CD1c-positive myeloid dendritic cell (primary cell): Measurements from ENCODE around the gene MYOM3.
A peak's percentile ranks its signal among the peaks of the same experiment; 100 is the strongest.

Experiments
- DNase-seq: peaks from one replicate; pipeline ENCODE4 v3.0.0-alpha.2; 2016; ENCODE audit errors: extremely low spot score

The MYOM3 gene

DNA sequence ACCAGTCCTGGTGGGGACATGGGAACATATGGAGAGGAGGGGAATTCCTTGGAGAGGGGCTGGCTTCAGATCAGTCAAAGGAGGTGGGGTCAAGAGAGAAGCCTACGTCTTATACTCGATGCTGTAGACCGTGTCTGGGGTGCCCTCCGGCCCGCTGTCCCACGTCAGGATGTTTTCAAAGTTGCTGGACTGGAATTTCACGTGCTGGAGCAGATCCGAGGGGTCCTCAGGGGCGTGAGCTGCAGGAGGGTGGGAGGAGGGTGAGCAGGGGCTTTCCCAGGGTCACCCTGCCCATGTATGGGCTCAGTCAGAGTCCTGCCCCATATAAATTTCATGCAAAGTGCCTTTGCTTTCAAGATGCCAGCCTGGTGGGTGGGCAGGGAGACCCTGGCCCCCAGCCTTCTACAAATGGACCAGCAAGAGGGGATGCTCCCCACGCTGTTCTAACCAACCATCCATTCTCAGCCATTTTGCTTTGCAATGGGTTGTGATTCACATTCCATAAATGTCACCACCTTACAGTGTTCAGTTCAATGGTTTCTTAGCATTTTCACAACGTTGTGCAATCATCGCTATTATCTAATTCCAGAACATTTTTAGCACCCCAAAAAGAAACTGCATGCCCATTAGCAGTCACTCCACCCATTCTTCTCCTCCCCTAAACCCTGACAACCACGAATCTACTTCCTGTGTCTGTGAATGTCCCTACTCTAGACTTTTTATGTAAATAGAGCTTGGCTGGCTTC is 26.7 kb upstream of the MYOM3 start:
- no peak for DNase-seq

DNA sequence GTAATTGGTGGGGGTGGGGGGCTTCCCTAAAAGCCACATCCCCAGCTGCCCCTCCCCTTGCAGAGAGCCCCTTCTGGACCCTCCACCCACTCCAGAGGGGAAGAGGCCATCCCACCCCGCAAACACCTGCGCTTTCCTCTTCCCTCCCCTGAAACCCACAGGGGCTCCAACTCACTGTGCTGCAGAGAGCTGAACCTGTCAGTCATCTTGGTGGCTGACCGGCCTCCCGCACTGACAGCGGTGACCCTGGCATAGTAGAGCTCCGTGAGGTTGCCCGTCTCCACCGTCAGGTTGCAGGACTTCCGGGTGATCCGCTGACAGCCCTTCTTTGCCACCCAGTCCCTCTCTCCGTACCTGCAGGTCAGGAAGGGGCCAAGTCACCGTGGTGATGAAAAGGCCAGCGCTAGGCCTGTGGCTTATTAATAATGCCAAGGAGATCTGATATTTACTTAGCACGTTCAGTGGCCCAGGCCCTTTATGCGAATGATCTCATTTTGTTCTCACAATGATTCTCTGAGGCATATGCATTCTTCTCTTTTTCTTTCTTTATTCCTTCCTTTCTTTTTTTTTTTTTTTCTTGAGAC is 25.1 kb upstream of the MYOM3 start:
- no peak for DNase-seq

DNA sequence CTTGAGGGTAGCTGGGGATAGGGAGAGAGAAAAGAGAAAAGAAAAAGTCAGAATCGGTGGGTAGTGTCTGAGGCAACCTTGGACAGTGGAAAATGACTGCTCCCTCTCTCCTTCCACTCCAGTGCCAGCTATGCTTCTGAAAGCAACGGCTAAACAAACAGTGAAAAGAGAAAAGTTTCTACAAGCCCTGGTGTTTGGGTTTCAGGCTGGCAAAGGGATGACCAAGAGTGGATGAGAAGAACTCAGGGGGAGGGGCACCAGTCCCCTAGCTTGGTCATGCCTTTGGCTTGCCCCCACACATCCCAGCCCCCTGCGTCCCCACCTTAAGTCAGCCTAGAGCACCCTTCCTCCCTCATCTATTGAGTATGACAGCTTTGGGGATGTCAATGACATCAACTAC is 22.4 kb upstream of the MYOM3 start:
- no peak for DNase-seq

DNA sequence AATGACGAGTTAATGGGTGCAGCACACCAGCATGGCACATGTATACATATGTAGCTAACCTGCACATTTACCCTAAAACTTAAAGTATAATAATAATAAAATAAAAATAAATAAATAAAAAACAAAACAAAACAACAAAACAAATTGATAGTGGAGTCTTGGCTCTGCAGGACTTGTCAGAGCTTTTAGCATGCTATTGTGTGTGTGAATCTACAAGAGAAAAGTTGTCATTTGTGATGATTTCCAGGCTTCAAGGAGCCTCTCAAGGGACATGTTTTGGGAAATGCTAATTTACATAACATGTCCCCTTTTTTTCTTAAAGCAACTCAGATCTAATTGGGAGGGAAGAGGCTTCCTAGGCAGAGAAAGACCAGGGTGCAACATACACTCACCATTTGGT is 21.9 kb upstream of the MYOM3 start:
- DNase-seq, result no peak

DNA sequence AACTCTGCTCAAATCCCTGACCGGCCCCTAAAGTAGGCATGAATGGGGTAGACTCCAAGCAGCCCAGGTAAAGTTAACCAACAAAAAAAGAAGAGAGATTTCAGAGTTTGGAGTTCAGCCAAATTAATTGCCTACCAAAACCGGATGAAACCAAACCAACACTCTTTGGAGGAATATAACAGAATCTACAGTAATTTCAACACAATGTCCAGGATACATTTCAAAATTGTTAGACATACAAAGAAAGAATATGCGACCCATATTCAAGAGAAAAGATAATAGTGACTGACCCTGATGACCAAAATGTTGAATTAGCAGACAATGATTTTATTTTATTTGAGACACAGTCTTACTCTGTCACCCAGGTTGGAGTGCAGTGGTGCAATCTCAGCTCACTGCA is 18.4 kb upstream of the MYOM3 start:
- no peak for DNase-seq

DNA sequence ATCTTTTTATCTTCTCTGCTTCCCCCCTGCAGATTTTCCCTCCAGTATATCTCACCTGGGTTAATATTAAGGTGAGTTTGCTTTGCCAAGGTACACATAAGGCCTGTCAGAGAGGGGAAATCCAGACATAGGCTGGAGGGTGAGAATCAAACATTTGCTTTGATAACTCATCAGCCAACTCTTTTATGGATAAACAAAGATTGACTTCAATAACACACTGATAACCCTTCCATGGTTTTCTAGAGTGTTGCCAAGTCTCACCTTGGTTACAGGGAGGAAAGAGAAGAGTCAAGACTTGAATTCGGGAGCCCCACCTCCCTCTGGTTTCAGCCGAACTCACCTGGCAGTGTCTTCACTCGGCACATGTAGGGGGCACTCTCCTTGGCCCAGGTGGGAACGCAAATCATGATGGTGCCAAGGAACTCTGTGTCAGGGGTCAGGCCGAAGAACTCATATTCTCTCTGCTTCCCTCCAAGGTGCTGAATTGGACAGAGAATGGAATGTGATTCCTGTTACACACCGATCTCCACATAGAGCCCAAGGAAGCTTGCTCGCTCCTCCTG is 15.9 kb upstream of the MYOM3 start:
- no peak for DNase-seq

DNA sequence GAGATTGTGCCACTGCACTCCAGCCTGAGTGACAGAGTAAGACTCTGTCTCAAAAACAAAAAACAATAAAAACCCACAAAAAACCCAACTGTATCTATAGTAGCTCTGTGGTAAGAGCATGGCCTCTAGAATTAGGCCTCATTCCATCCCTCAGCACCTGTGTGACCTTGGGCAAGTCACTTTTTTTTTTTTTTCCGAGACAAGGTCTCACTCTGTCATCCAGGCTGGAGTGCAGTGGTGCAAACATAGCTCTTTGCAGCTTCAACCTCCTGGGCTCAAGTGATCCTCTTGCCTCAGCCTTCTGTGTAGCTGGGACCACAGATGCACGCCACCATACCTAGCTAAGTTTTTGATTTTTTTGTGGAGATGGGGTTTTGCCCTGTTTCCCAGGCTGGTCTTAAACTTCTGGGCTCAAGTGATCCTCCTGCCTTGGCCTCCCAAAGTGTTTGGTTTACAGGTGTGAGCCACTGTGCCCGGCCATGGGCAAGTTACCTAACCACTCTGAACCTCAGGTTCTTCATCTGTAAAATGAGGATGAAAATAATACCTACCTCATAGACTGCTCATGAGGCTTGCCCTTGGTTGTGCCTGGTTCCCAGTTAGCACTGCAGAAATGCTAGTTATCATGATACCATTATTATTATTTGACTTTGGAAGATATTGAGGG is 15.3 kb upstream of the MYOM3 start:
- no peak for DNase-seq

DNA sequence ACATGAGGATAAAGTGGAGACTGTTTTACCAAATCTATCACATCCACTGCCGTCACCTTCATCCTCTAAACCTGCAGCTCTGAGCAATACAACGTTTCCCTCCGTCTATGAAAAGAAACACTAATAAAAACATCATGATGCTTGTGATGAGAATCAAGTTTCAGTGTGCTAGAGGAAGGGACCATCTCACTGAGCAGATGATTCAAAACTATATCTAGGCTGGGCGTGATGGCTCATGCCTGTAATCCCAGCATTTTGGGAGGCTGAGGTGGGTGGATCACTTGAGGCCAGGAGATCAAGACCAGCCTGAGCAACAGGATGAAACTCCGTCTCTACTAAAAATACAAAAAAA is 14.7 kb upstream of the MYOM3 start:
- DNase-seq, result no peak

DNA sequence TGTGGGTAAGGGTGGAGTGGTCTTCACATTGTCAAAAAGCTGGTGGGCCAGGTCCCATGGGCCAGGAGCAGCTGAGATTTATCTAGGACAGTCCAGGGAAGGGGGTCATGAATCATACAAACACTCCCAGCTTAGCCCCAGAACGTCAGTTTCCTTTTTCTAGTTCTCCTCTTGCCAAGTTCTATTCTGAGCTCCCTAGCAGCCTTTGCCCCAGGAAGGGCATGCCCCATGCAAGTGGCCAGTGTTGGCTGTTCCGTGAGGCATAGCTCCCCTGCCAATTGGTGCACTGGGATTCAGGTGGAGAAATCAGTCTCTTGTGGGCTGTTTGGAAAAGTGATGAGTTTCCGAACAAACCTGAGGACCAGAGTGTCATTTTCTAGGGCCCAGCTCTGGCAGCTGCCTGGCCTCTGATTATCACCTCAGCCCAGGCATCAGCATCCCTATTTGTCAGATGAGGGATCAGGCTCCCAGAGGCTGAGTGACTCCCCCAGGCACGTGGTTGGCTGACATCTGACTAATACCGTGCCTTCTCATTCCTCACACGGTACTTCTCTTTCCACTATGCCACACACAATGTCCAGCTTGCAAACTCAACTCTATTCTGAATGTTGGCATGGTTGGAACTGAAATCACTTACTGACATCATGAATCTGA is 14.2 kb upstream of the MYOM3 start:
- peak; percentile 45 for DNase-seq

DNA sequence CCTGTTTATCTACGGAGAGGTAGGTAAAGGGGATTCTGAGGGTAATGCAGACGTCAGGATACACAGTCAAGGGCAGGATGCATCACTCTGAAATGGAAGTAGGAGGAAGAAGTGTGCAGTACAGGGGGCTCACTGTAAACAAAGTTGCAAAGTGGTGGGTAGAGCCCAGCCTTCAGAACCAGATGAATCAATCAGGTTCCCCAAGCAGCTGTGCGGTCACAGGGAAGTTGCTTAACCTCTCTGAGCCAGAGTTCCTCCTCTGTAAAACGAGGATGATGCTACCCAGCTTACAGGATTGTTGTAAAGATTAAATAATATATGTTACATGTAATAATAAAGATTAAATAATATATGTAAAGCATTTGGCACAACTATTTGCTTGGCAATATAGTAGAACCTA is 13.5 kb upstream of the MYOM3 start:
- peak; percentile 20 for DNase-seq

DNA sequence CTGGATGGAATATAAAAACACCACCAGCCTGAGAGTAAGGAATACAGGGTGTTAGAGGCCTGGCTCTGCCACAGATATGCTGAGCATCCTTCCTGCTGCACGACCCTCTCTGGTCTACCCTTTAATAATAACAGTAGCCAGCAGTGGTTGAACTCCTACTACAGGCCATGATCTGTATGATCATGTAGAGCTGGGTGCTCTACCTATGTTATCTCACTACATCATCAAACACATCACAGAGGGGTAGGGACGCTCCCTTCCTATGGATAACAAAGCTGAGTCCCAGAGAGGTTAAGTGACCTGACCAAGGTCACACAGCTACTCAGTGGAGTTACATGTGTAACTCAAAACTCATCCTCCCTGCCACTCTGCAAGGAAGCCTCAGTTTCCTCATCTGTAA is 13.0 kb upstream of the MYOM3 start:
- no peak for DNase-seq

DNA sequence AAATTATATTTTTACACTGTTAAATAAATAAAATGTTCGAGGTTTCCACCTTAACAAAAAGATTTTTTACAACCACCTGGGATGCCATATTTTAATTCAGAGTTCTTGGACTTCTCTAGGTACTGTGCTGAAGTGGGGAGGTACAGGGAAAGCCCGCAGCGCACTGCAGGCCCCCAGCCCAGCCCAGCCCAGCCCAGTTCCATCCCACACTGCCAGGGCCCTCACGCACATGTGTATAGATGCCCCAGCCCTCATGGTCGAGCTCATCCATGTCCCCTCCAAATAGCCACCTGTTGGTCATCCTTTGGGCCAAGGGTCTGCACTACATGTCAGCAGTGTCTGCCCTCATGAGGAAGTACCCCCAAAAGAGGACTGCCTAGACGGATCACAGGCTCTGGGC is 11.7 kb upstream of the MYOM3 start:
- no peak for DNase-seq

DNA sequence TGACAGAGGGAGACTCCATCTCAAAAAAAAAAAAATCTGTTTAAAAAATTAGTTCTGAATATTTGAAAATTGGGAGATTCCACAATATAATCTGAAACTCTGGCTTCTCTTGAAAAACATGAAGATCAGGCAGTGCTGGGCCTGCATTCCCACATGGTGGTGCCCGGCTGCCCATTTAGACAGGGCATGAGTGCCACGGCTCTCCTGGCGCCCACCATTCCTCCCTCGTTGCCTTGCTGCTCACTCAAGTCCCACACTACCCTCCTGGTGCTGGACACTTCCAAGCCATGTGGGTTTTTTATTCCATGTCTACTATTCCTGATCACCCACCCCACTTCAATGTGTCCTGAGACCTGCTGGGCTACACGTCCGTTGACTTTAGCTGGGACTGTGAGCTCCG is 10.8 kb upstream of the MYOM3 start:
- DNase-seq, result no peak

DNA sequence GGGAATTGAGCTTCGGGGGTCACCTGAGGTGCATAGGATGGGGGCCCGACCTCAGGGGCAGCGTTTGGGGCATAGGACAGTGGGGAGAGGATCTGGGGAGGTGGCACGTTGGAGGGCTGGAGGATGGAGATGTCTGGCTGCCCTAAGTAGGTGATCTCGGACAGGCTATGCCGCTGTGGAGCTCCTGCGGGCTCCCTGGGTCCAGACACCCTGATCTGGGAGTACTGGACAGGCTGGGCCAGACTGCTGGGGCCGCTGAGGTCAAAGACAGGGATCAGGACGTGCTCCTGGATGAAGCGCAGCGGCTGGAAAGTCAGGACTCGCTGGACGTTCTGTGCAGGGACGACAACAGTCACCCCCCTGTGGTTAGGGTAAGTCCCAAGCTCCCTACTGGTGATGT is 9.5 kb upstream of the MYOM3 start:
- DNase-seq, result no peak

DNA sequence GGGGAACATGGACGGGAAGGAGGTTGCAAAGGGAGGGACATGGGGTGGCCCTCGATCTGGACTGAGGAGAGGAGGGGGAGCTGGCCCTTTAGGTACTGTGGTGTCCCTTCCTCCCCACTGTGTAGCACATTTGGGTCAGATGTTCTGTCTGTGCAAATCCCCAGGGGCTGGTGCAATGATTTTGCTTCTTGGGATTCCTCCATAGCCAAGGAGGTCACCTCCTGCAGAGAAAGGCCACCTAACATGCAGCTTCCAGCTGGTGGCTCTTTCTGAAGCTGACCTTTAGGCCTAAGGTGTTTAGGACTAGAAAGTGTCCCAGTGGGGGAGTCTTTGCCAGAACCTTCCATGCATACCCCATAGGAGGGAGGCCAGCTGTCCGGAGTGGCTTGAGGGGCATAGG is 9.0 kb upstream of the MYOM3 start:
- no peak for DNase-seq

DNA sequence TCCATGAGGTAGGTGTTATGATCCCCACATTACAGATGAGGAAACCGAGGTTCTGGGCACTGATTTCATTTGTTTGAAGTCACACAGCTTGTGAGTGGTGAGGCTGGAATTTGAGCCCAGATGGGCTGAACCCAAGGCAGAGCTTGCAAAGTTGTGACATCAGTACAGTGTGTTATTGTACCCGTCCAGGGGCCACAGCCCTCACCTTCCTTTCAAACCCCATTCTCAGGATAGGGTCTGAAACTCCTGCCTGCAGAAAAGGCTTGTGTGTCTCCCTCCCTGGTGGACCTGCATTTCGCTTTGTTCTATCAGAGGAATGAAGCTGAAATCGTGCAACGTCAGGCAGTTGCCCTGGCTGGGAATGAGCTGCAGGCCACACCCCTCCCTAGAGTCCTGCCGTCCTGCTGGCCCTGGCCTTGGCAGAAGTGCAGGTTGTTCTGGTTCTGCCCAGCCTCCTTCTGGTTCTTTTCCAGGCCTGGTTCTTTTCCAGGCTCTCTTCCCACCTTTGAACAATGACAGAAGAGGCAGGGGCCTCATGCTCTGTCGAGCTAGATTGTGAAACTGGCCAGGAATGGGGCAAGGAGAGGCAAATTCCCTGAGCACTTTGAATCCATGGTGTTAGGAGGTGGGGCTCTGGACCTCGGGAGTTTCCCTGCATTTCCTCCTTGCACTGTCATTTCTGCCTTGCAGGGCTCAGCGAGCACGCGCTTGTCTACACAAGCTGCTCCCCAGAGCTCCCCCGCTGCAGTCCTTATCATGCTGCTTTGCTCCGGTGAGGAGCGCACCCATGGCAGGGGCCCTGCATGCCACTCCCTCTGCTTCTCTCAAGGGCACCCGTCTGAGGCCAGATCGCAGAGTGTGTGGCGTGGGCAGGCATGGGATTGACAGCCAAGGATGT is 8.2 kb upstream of the MYOM3 start:
- no peak for DNase-seq

DNA sequence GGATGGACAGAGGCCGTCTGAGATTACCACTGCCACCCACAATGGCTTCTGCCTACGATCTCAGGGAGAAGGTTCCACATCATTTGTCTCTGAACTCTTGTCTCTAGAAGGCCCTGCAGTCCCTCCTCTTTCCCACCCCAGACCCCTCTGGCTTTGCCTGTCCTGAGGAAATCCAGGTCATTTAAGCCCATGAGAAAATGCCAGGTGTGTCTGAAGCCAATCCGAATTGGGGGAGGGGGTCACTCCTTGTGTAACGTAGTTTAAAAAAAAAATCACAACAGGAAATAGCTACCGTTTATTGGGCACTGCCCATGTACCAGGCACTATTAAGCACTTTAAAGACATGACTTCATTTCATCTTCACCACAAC is 7.5 kb upstream of the MYOM3 start:
- no peak for DNase-seq

DNA sequence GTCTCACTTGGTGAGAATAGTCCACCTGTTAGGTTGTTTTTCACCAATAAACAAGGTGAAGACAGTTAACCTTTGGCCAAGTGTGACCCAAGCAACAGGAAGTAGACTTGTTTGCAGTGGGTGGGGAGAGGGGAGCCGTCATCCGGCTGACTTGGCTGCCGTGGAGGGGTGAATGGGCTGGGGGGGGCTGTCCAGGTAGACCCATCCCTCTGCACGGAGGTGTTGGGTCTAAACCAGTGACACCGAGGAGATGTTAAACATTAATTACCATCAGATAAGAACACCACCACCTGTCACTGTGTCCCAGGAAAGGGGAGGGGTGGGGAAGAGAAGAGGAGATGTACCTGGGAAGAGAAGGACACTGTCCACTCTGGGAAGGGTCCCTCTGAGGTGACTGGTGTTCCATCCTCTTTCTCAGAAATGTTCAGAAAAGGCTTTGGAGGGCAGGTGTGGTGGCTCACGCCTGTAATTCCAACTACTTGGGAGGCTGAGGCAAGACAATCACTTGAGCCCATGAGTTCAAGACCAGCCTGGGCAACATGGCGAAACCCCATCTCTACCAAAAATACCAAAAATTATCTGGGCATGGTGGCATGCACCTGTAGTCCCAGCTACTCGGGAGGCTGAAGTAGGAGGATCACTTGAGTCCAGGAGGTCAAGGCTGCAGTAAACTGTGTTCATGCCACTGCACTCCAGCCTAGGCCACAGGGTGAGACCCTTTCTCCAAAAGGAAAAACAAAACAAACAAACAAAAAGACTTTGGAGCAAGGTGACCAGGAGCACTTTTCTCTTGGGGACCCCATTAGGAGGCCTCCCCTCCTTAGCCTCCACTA is 6.7 kb upstream of the MYOM3 start:
- no peak for DNase-seq

DNA sequence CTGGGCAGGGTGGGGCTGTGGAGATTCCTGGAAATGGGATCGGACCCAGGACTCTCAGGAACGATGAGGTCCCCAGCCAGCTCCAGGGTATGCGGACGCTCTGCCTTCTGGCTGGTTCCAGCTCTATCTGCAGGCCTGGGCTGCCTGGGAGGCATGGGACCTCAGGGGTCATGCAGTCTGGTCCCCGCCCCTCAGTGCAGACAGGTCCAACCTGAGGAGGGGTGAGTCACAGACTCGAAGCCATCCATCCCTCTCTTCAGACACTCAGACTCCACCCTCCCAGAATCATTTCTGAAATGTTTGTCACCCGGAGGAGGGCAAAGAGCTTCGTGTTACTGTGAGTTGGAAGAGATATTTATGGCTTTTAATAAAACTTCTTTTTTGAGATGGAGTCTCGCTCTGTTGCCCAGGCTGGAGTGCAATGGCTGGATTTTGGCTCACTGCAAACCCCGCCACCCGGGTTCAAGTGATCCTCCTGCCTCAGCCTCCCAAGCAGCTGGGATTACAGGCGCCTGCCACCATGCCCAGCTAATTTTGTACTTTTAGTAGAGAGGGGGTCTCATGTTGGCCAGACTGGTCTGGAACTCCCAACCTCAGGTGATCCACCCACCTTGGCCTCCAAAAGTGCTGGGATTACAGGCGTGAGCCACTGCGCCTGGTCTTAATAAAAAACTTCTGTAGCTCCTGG is 5.9 kb upstream of the MYOM3 start:
- no peak for DNase-seq

DNA sequence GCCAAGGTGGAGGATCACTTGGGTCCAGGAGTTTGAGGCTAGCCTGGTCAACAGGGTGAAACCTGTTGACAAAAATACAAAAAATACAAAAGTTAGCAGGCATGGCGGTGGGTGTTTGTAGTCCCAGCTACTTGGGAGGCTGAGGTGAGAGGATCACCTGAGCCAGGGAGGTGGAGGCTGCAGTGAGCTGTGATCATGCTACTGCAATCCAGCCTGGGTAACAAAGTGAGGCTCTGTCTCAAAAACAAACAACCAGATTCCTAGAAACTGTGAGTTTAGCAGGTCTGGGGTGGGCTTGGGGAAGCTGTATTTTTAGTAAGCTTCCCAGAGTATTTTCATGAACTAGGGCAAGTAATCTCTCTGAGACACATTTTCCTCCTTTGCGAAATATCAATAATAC is 5.2 kb upstream of the MYOM3 start:
- DNase-seq, result no peak
